Endothelial cell of umbilical vein (primary cell): Measurements from ENCODE around the gene NDRG2. TPM values are rescaled to one million over a fixed set of nuclear protein-coding genes. Genes with fewer than 3 reads are reported as not detected.

Source experiments
- BruUV-seq: library from RNA; stranded (reverse); fragments of 400-500 nt; replicated peaks from 2 replicates; lab custom pipeline; 2021; lab: Mats Ljungman, UMichigan
- CTCF ChIA-PET: fragments of 300-600, 350-600 bp; sonication (Branson Sonifier 250); formaldehyde crosslinking; loops from one replicate; lab custom pipeline; 2021; ENCODE audit warnings: antibody characterized with exemption, inconsistent platforms; lab: Charles Lee
- POLR2A ChIA-PET: fragments of 300-600, 350-600 bp; sonication (Branson Sonifier 250); formaldehyde crosslinking; loops from one replicate; lab custom pipeline; 2021; ENCODE audit warnings: antibody characterized with exemption, inconsistent platforms; lab: Charles Lee
- DNase-seq: peaks from one replicate; pipeline ENCODE4 v3.0.0-alpha.2; 2011; ENCODE audit warnings: low read depth, low spot score
- FAIRE-seq: peaks from 2 replicates; lab custom pipeline; 2011; peaks lifted over from hg19 to GRCh38; lab: Jason Lieb, UNC
- H2AFZ ChIP-seq: 2 replicates; pipeline ENCODE4 v1.6.0; 2012; ENCODE audit warnings: low read depth, low read length, control low read depth, inconsistent platforms
- H3K27ac ChIP-seq: 2 replicates; pipeline ENCODE4 v1.5.1; 2011; ENCODE audit warnings: low read depth, mild to moderate bottlenecking, control low read depth, low read length, moderate library complexity; ENCODE audit not compliant: insufficient read depth
- H3K27me3 ChIP-seq, 2 experiments: 2 replicates each; pipeline versions ENCODE4 v1.6.0 to v1.6.1; 2011; ENCODE audit warnings: low read length in 2 of 2, mixed read lengths in 1 of 2; ENCODE audit not compliant: control insufficient read depth in 2 of 2, insufficient read depth in 2 of 2
- H3K36me3 ChIP-seq, 2 experiments: 2 replicates in 1 of 2; 3 replicates in 1 of 2; pipeline ENCODE4 v1.5.1; 2011; ENCODE audit warnings: low read length in 2 of 2, mild to moderate bottlenecking in 1 of 2, moderate library complexity in 1 of 2; ENCODE audit not compliant: control insufficient read depth in 2 of 2, insufficient read depth in 2 of 2; ENCODE audit errors: extremely low read depth in 1 of 2
- H3K4me1 ChIP-seq: 3 replicates; pipeline ENCODE4 v1.5.1; 2011; ENCODE audit warnings: mild to moderate bottlenecking, low read length; ENCODE audit not compliant: control insufficient read depth, insufficient read depth; ENCODE audit errors: extremely low read depth
- H3K4me2 ChIP-seq: 2 replicates; pipeline ENCODE4 v1.6.1; 2011; ENCODE audit warnings: low read length, control low read depth, mixed read lengths; ENCODE audit not compliant: insufficient read depth
- H3K4me3 ChIP-seq, 3 experiments: fragments of 200-600 bp in 1 of 3; sonication (generic), shearing (Covaris generic) in 1 of 3; replicated peaks in 1 of 3; 2 replicates each; pipeline ENCODE4 v1.5.1; 2011 to 2016; ENCODE audit warnings: control low read depth in 3 of 3, low read length in 3 of 3, mild to moderate bottlenecking in 2 of 3, inconsistent platforms in 1 of 3, low read depth in 1 of 3, moderate library complexity in 1 of 3; ENCODE audit not compliant: insufficient read depth in 1 of 3
- H3K79me2 ChIP-seq: 2 replicates; pipeline ENCODE4 v1.6.0; 2012; ENCODE audit warnings: low read length, inconsistent platforms; ENCODE audit not compliant: control insufficient read depth, insufficient read depth
- H3K9ac ChIP-seq: replicated peaks from 2 replicates; pipeline ENCODE3; 2011; ENCODE audit warnings: low read length, control low read depth; ENCODE audit not compliant: insufficient read depth; ENCODE audit errors: extremely low read depth
- H3K9me1 ChIP-seq: replicated peaks from 3 replicates; pipeline ENCODE4 v1.6.0; 2011; ENCODE audit warnings: mild to moderate bottlenecking, low read length; ENCODE audit not compliant: control insufficient read depth, insufficient read depth; ENCODE audit errors: extremely low read depth
- H3K9me3 ChIP-seq: replicated peaks from 2 replicates; pipeline ENCODE4 v1.5.1; 2012; ENCODE audit warnings: low read length, inconsistent platforms; ENCODE audit not compliant: control insufficient read depth, insufficient read depth
- H4K20me1 ChIP-seq: replicated peaks from 2 replicates; pipeline ENCODE3; 2011; ENCODE audit warnings: mild to moderate bottlenecking, low read length; ENCODE audit not compliant: control insufficient read depth, insufficient read depth; ENCODE audit errors: extremely low read depth
- EZH2 ChIP-seq: IDR thresholded peaks from 2 replicates; pipeline ENCODE4 v1.6.1; 2012; ENCODE audit warnings: borderline replicate concordance, low read depth, mild to moderate bottlenecking, moderate library complexity, low read length, inconsistent platforms; ENCODE audit not compliant: severe bottlenecking
- FOS ChIP-seq: IDR thresholded peaks from 2 replicates; pipeline ENCODE4 v1.6.1; 2011; ENCODE audit warnings: mild to moderate bottlenecking, low read length, moderate library complexity, borderline replicate concordance; ENCODE audit not compliant: insufficient read depth
- GATA2 ChIP-seq: IDR thresholded peaks from 2 replicates; pipeline ENCODE4 v1.7.0; 2011; ENCODE audit warnings: low read depth, mild to moderate bottlenecking, moderate library complexity, mixed read lengths, low read length; ENCODE audit not compliant: insufficient read length, insufficient read depth
- JUN ChIP-seq: IDR thresholded peaks from 2 replicates; pipeline ENCODE4 v1.6.1; 2011; ENCODE audit warnings: borderline replicate concordance, low read depth; ENCODE audit not compliant: insufficient read length, insufficient read depth
- MYC ChIP-seq: IDR thresholded peaks from one replicate; pipeline ENCODE4 v1.6.1; 2011; ENCODE audit warnings: mild to moderate bottlenecking, low read depth, low read length
- POLR2AphosphoS5 ChIP-seq: IDR thresholded peaks from 2 replicates; pipeline ENCODE4 v1.6.1; 2012; ENCODE audit warnings: low read depth, mild to moderate bottlenecking, control low read depth, low read length, moderate library complexity; ENCODE audit not compliant: insufficient read depth
- dilution Hi-C: fragments of 300-500 bp; cut with MboI; formaldehyde crosslinking; loops from one replicate; pipeline ENCODE4 v1.15.0; 2019; ENCODE audit warnings: low sequenced_read_pairs; ENCODE audit not compliant: extremely low pct_ligation_motif_present
- intact Hi-C: fragments of 100-400 bp; cut with micrococcal nuclease; formaldehyde crosslinking; loops from one replicate; pipeline ENCODE4 v1.10.0; 2022
- polyA plus RNA-seq, 4 experiments: library from polyadenylated mRNA; depleted of rRNA in 3 of 4; stranded (reverse) in 3 of 4; unstranded in 1 of 4; fragments of >200 nt; gene quantifications; 2 replicates each; pipeline versions ENCODE4 v1.2.1 to v1.2.3, GENCODE V29; 2011 to 2012; ENCODE audit warnings: missing spikeins in 1 of 4
- total RNA-seq: library from RNA; stranded (reverse); gene quantifications from 2 replicates; pipeline ENCODE4 v1.2.3, GENCODE V29; 2021

The NDRG2 gene
- total and polyA plus RNA-seq, 2 donors (not counting 3 experiments of a cell fraction or from before 2014, with no cell fraction given): 0.54 TPM; not detected in 1

DNA sequence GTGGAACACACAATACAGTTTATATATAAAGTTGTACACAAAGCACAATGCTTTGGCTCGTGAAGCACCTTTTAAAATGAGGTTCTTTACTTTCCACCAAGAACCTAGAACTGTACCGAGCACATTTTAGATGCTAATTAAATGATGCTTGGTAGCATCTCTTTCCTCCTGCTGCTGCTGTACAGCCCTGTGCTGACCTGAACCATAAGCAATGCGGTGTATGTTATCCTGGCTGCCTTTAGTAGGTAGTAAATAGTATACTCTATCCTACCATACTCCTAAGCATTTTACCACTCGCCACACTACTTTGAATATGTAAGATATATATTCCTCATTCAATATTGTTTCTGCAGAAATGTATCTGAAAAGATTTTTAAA lies 29.9 kb upstream of the NDRG2 start:
- Histone ChIP-seq H3K36me3 (no peaks in the 10 kb centered on the region), H4K20me1 (no peaks in the 10 kb centered on the region), H3K27ac (no peak overlapping the region), H3K79me2 (no peaks in the 10 kb centered on the region), H3K4me3 (no peak overlapping the region), H3K4me1 (no peaks in the 10 kb centered on the region), H2AFZ (no peak overlapping the region), H3K9me3 (no peaks in the 10 kb centered on the region), H3K4me2 (no peak overlapping the region), H3K27me3 (peaks cover 15 to 20% of the 10 kb centered on the region in 2 experiments), H3K9me1 (no peaks in the 10 kb centered on the region), H3K9ac (no peak overlapping the region)
- intact Hi-C loops (no loop called here), dilution Hi-C loops (no loop called here)
- CTCF ChIA-PET: no interaction called here
- POLR2A ChIA-PET: no interaction called here
- DNase-seq: no peak
- no peak for TF ChIP-seq POLR2AphosphoS5
- no peak for TF ChIP-seq GATA2
- TF ChIP-seq MYC: no peak
- TF ChIP-seq JUN: no peak
- no peak for TF ChIP-seq EZH2
- FAIRE-seq: no peak
- BruUV-seq: no TSS peak

DNA sequence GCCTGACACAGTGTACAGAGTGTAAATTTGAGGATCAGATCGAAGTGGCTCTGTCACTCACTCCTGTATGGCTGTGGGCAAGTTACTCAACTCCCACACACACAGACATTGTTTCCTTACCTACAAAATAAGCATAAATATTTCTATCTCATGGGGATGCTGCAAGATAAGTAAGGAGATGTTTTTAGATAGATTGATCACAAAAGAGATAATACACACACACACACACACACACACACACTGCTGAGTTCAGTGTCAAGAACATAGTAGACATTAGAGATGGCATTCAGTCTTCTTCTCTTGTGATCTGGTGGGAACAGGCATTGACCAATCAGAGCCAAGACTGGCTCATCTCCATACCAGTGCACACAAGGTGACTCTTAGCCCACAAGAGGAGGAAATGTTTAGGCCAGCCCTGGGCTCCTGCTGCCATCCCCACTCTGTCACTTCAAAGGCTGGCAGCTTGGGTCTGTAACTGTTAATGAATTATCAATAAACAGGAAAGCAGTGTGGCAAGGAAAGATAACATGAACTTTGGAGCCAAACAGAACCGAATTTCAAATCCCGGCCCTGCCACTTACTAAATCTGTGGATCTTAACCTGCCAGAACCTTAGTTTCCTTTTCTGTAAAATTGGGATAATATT lies 29.4 kb upstream of the NDRG2 start:
- Histone ChIP-seq H3K4me3 (no peak overlapping the region), H3K4me2 (no peak overlapping the region), H3K79me2 (no peaks in the 10 kb centered on the region), H3K36me3 (no peaks in the 10 kb centered on the region), H3K27me3 (peaks cover 15 to 22% of the 10 kb centered on the region in 2 experiments), H3K9ac (no peak overlapping the region), H3K9me3 (no peaks in the 10 kb centered on the region), H3K4me1 (no peaks in the 10 kb centered on the region), H3K27ac (no peak overlapping the region), H3K9me1 (no peaks in the 10 kb centered on the region), H4K20me1 (no peaks in the 10 kb centered on the region), H2AFZ (no peak overlapping the region)
- no TSS peak for BruUV-seq
- ChIA-PET CTCF (no interaction called here), POLR2A (no interaction called here)
- TF ChIP-seq MYC (no peak), FOS (no peak), POLR2AphosphoS5 (no peak), GATA2 (no peak)
- intact Hi-C loops (no loop called here), dilution Hi-C loops (no loop called here)
- DNase-seq (no peak), FAIRE-seq (no peak)
